Stimulated activated CD8-positive, alpha-beta memory T cell treated with anti-CD3 and anti-CD28 coated beads, Interleukin-7, amount 100 ng/mL, for 48 hours (primary cell): Measurements from ENCODE around the gene PATZ1.
"Not testable (repeated sequence)": the region's sequence is repeated elsewhere in the genome, so short reads cannot be mapped to it uniquely, and the experiment has no call there.

Experiments used
- DNase-seq, 2 donors: peaks; one replicate each; pipeline ENCODE4 v3.0.0-alpha.2; 2020; ENCODE audit warnings: low read depth in 1 of 2; ENCODE audit errors: extremely low read depth in 1 of 2

The PATZ1 gene

DNA sequence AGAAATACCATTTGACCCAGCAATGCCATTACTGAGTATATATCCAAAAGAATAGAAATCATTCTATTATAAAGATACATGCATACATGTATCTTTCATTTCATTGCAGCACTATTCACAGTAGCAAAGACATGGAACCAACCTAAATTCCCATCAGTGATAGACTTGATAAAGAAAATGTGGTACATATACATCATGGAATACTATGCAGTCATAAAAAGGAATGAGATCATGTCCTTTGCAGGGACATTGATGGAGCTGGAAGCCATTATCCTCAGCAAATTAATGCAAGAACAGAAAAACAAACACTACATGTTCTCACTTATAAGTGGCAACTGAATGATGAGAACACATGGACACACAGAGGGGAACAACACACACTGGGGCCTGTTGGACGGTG, 31.9 kb downstream of the PATZ1 start:
- not testable (repeated sequence) for DNase-seq

DNA sequence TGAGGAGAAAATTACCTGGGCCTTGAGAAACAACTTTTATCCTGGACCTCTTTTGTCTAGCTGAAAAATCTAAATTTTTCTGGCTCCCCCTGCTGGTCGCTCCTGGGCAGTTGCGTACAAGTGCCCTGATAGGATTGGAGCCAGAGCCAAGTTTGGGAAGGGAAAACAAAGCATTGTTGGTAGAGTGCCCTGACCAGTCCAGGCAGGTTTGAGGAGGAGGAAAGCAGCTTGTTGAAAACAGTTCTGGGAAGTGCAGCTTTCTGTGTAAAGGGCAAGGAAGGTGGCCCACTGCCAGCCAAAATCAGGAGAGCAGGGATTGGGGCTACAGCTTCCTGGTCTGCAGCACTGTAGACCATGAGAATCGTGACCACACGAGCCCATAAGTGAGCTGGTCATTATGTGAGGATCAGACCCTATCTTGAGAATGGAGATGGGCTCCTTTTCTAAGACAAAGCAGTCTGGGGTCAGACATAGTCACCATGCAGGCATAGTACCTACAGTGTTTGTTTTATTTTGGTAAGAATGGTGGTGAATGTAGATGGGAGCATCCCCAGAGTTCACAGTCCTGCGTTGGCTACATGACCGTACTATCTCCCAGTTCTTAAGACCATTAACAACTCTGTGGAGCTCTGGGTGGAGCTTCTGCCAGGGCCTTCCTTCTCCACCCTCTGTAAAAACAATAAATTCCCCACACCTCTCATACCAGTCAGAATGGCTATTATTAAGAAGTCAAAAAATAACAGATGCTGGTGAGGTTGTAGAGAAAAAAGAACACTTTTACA, 32.6 kb downstream of the PATZ1 start:
- peak in 1 of 2 donors; percentile 43 for DNase-seq

DNA sequence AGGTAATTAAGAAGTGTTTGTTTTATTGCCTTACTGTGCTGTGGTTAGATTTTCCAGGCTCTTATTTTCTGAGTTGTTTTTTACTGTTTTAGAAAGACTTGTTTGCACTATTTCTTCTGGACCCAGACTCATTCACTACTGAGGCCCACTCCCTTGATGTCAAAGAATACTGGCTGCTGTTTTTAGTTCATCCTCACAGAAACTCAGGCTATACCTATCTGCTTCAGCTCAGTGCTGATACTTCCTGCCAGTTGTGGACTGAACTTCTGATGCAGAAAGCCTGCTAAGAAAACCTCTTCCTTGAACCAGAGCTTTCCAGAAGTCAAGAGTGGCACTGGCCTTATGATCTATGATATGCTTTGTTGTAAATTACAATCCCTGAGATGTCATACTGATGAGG, 38.0 kb downstream of the PATZ1 start:
- DNase-seq = no peak

DNA sequence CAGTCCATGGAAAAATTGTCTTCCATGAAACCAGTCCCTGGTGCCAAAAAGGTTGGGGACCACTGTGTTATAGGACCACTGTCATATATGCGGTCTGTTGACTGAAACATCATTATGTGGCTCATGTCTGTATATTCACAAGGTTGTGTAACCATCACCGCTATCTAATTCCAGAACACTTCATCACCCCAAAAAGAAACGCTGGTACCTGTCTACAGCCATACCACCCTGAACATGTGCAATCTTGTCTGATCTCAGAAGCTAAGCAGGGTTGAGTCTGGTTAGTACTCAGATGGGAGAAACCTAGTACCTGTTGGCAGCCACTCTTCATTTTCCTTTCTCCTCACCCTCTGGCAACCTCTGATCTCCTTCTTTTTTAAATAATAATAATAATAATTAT, 41.0 kb downstream of the PATZ1 start:
- no peak for DNase-seq

DNA sequence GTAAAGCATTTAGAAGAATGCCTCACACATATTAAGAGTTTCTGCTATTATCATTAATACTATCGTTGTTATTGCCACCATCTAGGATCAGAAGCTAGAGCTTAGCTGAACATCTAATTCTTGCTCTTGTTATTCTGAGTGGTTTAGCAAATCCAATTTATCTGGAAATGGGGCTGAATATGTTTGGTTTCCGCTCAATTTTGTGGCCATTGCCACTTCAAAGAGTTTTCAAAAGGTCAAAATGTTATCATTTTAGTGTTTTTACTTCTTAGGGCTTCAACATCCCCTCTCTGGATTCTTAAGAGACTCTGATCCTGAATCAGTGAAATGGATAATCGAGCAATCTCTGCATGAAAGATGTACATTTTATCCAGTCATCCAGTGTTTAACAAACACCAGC, 43.6 kb downstream of the PATZ1 start:
- no peak for DNase-seq

DNA sequence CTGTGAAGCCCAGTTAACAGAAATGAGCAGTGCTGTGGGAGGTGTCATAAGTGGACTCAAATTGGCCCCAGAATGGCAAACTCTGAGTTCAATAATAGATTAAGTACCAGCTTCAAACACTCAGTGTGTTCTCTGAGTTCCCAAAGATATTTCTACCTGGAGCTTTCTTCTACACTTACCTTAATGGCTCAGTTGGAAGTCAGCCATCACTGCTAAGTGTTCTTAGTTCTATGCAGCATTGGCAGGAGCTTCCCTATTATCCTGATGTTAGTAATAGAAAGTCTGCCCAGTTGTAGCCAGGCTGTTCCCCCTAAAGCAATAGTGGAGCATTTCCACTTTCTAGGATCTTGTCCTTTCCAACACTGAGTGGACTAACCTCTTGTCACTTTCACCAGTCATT, 44.1 kb downstream of the PATZ1 start:
- DNase-seq = no peak

DNA sequence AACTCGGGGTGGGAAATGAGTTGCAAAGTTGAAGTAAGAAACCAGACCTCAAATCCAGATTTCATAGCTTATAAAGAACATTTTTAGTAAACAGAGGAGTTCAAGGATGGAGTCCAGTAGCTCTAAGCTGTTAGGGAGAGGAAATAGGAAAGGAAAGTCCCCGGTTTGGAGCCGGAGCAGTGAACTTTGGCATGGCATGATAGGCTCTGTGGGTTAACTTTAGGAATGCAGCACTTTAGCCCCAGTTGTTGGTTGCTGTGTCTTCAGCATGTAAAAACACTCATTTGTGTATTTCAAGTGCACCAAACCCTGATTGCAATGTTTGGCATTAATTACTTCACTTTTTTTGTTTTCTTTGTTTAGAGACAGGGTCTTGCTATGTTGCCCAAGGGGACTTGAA, 45.2 kb downstream of the PATZ1 start:
- DNase-seq = no peak

DNA sequence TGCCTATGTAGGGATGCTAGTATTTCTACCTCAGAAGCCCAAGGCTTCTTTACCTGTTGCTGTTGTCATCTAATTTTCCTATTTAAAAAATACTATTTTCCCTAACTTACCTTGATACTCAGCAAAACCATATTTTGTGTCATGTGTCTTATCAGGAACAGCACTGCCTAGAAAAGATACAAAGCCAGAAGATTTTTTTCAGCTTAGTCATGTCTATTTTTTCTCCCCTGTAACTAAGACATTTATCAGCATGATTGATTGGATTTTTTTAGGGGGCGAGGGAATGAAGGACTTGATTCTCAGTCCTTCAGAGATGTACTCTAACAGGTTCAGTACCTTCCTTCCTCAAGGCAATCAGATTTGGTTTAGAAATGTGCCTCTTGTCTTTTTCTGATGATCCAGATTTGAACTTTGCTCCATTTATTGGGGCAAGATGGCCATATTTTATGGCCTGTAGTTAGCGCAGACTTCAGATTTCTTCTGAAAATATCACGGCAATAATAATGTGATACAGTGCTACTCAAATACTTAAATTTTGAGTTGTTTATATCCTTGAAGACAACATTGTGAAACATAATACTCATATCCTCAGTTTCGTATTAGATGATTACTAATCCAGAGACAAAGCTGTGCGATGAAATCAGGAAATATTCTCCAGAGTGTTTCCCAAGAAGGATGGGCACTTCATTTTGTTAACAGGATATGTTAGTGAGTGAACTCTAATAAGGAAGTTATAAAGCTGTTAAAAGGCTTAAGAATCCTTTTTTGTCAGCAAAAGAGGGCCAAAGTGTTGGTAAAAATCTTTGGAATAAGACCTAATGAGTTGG, 50.1 kb downstream of the PATZ1 start:
- no peak for DNase-seq

DNA sequence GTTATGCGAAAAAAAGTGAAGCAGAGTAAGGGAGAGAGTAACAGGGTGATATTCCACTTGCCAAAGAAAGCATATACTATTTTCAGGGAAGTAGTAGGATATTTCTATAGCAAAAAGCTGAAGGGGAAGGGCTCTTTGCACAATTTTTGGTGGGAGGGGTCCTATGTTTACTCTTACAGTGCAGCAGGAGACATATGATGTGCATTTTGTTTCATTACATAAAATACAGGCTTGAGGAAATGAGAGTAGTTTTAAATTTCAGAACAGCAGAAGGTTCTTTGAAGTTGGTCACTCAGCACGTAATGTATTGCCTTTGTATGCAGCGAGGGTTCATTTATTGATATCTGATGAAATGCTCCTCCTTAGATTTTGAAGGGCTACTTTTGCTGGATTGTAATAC, 50.8 kb downstream of the PATZ1 start:
- DNase-seq = no peak

DNA sequence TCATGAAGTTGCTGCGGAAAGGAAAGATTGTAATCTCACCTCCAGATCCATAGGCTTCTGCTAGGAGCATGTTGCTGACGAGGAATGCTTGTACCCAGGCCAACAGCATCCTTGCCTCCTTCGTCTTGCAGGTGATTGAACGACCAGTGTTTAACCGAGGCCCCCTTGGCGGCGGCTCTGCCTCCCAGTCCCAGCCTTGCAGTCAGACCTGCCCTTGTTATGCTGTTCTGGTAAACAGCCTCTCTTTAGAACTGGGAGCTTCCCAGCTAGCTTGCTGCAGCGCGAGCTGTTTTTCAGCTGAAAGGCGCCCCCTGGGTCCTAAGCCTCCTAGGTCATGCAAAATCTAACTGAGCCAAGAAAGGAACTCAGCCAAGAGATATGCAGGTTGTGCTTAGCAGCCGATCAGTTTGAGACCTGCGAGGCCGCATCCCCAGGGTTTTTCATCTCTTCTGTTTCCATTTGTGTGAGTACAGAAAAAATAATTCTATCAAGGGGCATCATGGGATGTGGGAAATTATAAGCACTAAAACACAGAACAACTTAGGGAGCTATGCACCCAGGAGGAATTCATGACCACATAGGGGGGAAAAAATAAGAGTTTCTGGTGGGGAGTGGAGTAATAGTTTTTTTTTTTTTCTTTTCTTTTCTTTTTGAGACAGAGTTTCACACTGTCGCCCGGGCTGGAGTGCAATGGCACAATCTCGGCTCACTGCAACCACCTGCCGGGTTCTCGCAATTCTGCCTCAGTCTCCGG, 53.7 kb downstream of the PATZ1 start, which contains the start of gene PIK3IP1:
PIK3IP1 (minus strand) TSS at position 253 of the 754 bp plus-strand sequence; CDS start at position 109, 144 bp downstream.
- DNase-seq = peak; percentile 54 to 75

DNA sequence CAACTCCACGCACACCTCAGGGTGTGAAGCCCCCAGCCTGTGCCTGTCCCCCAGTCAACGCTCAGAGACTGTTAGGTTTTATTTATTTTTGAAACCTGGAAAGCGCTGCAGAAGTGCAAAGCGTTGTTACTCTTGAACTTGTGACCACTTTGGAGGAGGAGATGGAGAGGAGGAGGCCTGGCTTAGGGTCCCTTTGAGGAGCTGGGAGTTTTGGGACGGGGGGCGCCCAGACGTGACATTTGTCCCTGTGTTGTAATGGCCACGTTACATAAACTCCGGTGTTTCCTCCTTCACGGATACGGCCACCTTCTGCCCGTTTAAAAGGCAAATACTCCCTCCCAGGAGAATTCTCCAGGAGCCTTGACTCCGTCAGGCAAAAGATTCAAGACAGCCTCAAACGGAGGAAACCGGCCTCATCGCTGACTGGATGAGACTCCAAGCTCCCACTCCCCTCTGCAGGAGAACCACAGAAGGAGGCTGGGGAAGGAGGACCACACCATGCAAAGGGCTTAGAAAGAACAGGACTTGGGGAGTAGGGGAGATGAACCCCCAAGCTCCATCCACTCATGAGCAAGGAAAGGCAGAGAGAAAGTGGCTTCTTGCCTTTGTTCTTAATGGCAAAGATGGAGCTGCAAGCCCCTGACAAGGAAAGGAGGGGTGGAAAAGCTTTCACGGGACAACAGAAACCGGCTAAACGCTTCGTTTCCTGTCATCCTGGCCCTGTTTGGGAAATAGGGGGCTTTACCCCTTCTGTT, 54.5 kb downstream of the PATZ1 start:
- no peak for DNase-seq

DNA sequence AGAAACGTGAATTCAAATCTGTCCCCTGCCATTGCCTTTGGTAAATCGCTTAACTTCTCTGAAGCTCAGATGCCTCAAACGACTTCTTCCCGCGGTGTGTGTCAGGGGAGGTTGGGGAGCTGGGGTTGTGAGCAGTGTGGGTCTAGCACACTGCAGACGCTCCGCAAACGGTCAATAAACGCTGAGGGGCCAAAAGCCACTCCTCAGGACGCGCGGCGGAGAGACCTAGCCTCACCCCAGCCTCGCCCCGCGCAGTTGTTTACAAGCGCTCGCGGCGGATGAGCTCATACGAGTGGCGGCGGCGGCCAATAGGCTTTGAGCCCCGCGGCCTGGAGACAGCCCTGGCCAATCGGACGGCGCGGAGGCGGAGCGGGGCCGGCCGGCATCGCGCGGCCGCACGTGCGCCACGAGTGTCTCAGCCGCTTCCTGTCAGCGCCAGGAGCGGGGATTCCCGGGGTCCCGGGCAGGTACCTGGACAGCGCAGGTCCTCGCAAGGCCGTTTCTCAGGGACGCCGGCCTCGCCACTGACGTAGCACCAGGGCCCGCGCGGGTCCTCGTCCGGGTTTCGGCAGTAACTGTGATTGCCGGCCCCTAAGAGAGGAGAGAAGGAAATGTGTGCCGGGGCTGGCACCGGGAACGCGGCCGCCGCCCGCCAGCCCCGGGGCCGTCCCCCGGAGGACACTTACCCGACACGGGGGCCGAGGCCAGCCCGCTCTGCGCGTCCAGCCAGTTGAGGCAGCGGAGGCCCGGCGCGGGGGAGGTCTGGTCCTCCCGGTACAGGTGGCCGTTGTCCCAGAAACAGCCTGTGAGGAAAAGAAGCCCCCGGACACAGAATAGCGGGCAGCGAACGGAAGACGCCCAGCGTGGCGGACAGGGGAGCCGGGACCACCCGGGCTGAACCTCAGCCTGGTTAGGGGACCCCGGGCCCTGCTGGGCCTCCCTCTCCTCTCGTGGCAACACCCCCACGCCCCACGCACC, 55.4 kb downstream of the PATZ1 start:
- peak; percentile 89 for DNase-seq

DNA sequence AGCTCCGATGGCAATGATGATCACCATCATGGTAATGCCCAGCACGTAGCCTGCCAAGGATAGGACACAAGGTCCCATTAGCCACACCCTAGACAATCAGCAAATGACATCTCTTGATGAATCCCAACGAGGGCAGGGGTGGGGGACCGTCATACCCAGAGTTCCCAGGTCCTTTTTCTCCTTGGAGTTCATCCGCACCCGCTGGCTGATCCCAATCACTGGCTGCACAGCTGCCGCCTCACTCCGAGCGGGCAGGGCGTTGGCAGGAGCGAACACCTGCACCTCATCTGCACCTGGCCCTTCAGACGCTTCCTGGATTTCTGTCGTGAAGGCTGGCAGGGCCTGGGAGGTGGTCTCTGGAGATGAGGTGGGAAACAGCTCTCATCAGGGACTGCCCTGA, 56.8 kb downstream of the PATZ1 start:
- DNase-seq = no peak

DNA sequence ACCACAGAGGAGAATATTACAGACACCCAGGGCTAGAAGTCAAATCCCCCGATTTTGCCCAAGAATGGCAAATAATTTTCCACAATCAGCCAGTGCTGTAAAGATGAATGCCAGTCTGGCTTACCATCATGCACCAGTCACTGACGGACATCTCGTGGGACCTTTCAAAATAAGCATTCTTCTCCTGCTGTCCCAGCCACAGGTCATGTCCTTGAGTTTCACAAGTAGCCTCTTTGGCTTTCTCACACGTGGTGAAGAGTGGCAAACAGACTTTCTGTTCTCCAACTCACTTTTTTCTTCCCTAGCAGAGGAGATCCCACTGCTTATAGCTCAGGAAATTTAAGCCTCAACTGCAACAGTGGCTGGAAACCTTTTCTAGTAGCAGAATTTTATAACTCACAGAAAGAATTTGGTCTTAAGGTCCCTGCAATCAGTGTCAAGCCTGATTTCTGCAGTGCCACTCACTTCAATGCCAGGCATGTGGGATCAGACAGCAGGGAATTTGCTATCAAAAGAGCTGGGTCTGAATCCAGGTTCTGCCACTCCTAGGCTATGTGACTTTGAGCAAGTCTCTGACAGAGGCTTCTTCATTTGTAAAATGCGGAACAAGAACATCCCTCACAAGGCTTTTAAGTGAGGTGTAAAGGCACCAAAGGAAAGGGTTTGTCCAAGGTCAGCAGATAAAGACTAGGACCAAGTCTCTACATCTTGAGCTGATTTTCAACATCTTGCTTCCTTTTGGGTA, 57.5 kb downstream of the PATZ1 start:
- no peak for DNase-seq

DNA sequence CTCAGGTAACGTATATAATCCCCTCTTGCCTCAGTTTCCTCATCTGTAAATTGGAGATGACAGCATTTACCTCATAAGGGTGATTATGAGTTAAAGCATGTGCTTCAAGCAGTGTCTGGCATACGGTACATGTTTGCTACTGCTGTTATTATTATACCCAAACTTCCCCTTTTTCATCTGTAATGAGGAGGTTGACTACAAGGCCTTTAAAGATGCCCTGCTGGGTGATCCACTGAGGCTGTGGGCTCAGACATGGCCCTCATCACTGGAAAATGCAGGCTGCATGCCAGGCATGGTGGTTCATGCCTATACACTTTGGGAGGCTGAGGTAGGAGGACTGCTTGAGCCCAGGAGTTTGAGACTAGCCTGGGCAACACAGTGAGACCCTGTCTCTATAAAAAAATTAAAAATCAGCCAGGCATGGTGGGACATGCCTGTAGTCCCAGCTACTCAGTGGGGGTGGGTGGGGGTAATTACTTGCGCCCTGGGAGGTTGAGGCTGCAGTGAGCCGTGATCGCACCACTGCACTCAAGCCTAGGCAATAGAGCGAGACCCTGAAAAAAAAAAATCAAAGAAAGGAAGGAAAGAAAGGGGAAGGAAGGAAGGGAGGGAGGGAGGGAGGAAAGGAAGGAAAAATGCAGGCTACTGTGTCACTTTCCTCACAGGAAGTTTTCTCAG, 58.2 kb downstream of the PATZ1 start:
- DNase-seq = no peak

DNA sequence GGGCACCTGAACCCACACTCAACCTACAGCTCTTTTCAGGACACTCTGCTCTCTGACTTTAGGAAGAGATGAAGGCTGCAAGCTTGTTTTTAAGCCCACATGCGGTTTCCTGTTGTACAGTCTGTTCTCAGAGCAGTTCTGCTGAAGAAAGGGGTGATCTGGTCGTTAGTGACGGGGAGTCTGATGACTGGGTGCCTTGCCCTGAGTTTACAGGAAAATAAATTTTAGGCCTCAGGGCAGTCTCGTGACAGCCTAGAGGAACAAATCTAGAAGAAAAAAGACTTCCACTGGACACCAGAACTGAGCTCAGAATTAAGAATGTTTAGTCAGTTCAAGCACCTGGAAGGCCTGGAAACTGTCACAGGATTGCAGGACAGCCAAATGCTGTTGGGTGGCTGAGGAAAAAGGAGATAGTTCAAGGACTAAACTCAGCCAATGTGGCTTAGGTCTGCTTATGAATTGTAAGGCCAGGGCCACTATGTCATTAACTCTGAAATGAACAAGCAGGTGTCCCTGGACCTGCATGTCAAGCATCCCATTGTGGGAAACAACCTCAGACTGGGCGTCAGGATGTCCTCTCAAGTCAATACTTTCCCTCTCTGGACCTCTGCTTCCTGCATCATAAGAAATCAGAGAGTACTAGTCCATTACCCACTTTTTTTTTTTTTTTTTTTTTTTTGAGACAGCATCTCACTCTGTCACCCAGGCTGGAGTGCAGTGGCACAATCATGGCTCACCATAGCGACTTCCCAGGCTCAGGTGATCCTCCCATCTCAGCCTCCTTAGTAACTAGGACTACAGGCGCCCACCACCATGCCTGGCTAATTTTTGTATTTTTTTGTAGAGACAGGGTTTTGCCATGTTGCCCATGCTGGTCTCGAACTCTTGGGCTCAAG, 59.5 kb downstream of the PATZ1 start:
- peak in 1 of 2 donors; percentile 57 for DNase-seq
